OCI-LY7 (cell line): ENCODE data around the gene LCN9.

ENCODE experiments used
- EZH2phosphoT487 ChIP-seq: fragments of 200-600 bp; sonication (generic); IDR thresholded peaks from 2 replicates; pipeline ENCODE4 v1.6.1; 2018; ENCODE audit warnings: low read depth, borderline replicate concordance, mild to moderate bottlenecking, mixed run types, antibody characterized with exemption, low read length, moderate library complexity, mixed read lengths
- TF ChIP-seq, protein P1 (sequence below): fragments of 200-600 bp; sonication (generic); conservative IDR thresholded peaks from 2 replicates; pipeline ENCODE4 v1.5.1; 2014; ENCODE audit warnings: mild to moderate bottlenecking, antibody characterized with exemption, low read length, moderate library complexity, mixed read lengths

DNA sequence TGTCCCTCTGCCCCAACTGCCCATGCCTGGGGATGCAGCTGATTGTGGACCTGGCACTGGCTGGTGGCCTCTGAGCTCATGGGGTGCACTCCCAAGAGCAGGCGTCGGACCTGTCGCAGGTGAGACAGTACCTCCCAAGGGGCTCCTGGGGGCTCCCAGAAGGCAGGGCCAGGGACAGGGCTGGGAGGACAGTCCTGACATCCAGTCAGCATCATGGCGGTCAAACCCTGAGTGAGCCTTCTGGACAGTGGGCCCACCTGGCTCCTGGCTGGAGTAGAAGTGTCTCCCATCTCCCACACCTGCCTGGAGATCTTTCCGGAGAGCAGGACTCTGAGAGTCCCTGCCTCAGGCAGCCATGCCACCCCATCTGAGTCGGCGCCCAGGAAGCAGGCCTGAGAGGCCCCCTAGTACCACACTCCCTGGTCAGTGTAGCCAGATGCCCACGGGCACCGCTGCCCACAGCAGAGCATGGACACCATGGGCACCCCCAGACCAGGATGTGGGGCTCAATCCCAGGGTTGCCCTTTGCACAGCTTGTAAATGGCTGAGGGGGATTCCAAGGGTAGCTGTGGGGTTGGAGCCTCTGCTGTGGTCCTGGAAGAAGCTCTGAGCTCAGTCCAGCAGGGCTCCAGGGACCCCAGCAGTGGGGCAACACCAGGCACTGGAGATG lies 6.6 kb downstream of the LCN9 start:
- no peak for TF ChIP-seq EZH2phosphoT487
- TF ChIP-seq, protein P1, sequence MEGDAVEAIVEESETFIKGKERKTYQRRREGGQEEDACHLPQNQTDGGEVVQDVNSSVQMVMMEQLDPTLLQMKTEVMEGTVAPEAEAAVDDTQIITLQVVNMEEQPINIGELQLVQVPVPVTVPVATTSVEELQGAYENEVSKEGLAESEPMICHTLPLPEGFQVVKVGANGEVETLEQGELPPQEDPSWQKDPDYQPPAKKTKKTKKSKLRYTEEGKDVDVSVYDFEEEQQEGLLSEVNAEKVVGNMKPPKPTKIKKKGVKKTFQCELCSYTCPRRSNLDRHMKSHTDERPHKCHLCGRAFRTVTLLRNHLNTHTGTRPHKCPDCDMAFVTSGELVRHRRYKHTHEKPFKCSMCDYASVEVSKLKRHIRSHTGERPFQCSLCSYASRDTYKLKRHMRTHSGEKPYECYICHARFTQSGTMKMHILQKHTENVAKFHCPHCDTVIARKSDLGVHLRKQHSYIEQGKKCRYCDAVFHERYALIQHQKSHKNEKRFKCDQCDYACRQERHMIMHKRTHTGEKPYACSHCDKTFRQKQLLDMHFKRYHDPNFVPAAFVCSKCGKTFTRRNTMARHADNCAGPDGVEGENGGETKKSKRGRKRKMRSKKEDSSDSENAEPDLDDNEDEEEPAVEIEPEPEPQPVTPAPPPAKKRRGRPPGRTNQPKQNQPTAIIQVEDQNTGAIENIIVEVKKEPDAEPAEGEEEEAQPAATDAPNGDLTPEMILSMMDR, result no peak
